HG03095 (cell line): ENCODE measurements around the gene ATR.
"Not testable (repeated sequence)": the region's sequence is repeated elsewhere in the genome, so short reads cannot be mapped to it uniquely, and the experiment has no call there.

Experiments used
- ATAC-seq: cut with Tn5 transposase; IDR thresholded peaks from one replicate; pipeline ENCODE4 v1.9.1; 2021; ENCODE audit warnings: moderate library complexity; ENCODE audit not compliant: unreplicated experiment

Gene ATR

GRCh38 chr3:142595581-142595950 is 17.0 kb upstream of the ATR start:
- no peak for ATAC-seq

- no peak for ATAC-seq
Observed at GRCh38 chr3:142595141-142595540, 16.6 kb upstream of the ATR start.

DNA sequence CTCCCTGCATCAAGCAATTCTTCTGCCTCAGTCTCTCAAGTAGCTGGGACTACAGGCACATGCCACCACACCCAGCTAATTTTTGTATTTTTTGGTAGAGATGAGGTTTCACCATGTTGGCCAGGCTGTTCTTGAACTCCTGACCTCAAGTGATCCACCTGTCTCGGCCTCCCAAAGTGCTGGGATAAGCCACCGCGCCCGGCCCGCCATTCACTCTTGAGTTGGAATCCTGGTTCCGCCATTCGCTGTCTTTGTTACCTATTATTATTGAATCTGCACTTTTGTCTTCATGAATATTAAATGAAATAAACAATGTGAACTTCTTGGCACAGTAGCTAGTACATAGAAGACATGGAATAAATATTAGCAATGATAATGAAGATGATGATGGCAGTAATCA is 13.7 kb upstream of the ATR start:
- ATAC-seq: not testable (repeated sequence)

- ATAC-seq: no peak
Observed at GRCh38 chr3:142588703-142589102, 10.2 kb upstream of the ATR start.

DNA sequence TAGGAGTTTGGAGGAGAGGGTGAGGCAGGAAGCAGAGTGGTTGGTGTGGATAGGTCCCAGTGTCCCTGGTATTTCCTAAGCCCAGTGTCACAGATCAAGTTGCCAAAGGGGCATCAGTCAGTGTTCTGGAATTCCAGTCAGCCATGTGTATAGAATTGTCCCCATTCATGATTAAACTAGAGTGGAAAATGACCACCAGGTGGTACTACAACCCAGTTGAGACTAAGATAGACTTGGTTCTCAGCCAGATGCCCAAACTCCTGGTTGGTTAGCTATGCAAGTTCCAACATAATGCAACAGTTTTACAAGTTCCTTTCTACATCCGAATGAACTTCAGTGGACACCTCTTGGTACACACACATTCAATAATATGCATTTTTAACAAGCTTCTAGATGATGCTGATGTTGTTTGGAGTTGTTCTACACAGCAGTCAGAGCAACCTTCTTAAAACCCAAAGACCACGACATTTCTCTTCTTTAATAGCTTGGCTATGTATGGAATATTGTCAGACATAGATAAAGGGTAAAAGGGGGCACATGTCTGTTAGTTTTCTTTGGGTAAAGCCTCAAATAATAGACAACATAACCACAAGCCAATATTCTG is 8.4 kb upstream of the ATR start:
- no peak for ATAC-seq

- ATAC-seq: not testable (repeated sequence)
Observed at GRCh38 chr3:142581070-142581469, 2.5 kb upstream of the ATR start.

DNA sequence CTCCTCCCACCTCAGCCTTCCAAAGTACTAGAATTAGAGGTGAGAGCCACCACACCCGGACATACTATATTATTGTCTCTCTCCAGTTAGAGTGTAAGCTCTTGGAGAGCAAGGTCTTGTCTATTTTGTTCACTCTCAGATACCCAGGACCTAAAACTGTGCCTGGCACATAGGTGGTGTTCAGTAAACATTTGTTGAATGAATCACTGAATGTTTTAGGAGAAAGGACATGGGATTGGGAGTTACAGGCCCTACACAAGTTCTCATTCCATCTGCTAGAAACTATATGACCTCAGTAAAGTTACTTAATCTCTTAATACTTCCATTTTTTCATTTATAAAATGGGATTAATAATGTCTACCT is 1.5 kb upstream of the ATR start:
- ATAC-seq: no peak

- no peak for ATAC-seq
Observed at GRCh38 chr3:142577696-142578328, 721 bp downstream of the ATR start.

GRCh38 chr3:142576792-142577191 is 1.7 kb downstream of the ATR start:
- ATAC-seq: no peak

- ATAC-seq: no peak
Observed at GRCh38 chr3:142574665-142575064, 3.9 kb downstream of the ATR start.

DNA sequence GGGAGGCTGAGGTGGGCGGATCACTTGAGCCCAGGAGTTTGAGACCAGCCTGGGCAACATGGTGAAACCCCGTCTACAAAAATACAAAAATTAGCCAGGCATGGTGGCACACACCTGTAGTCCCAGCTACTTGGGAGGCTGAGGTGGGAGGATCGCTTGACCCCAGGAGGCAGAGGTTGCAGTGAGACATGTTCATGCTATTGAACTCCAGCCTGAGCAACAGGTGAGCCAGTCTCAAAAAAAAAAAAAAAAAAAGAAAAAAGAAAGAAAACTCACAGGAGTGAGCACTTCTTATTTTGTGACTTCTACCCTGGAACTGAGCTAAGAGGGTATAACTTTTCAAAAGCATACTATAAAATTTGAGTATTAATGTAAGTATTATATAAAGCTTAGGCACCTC is 4.3 kb downstream of the ATR start:
- ATAC-seq: not testable (repeated sequence)

GRCh38 chr3:142569422-142569821 is 9.1 kb downstream of the ATR start:
- ATAC-seq: not testable (repeated sequence)

- ATAC-seq: no peak
Observed at GRCh38 chr3:142568393-142569017, 10.0 kb downstream of the ATR start.

DNA sequence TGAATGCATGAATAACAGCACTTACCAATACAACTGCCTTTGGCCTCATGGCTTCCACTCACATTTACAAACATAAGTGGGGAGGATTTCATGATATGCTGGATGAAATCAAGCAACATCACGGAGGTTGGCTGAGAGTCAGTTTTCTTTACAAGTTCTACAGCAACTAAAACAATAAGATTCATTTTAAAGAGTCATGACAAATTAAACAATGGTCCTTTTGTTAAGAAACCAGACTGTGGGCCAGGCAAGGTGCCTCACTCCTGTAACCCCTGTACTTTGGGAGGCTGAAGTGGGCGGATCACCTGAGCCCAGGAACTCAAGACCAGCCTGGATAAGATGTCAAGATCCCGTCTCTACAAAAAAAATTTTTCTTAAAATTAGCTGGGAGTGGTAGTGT is 12.4 kb downstream of the ATR start:
- no peak for ATAC-seq

DNA sequence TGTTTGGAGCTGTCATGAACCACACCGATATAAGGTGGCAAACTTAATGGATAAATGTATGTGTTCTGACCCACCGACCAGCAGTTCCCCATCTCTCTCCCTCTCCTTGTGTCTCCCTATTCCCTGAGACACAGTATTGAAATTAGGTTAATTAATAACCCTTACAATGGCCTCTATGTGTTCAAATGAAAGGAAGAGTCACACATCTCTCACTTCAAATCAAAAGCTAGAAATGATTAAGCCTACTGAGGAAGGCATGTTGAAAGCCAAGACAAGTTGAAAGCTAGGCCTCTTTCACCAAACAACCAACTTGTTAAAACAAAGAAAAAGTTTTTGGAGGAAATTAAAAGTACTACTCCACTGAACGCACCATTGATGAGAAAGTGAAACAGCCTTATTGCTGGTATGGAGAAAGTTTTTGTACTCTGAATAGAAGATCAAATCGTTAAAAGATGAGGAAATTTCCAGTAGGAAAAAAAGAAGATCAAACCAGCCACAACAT is 15.0 kb downstream of the ATR start:
- no peak for ATAC-seq

DNA sequence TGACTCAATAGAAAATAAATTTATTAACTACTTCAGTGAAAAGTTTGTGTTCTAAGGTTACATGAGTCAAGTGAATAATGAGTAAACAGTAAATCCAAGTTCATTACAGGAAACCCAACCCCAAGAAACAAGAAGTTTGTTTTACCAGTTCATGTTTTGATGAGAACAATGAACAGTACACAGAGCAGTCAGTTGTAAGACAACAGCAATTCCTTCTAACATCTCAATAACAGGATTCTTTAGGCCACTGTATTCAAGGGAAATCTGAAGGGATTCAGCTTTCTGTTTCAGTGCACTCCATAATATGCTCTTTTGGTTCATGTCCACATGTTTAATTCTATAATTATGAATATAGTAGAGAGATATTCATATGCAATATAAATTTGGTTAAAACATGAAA is 18.4 kb downstream of the ATR start:
- ATAC-seq: no peak

DNA sequence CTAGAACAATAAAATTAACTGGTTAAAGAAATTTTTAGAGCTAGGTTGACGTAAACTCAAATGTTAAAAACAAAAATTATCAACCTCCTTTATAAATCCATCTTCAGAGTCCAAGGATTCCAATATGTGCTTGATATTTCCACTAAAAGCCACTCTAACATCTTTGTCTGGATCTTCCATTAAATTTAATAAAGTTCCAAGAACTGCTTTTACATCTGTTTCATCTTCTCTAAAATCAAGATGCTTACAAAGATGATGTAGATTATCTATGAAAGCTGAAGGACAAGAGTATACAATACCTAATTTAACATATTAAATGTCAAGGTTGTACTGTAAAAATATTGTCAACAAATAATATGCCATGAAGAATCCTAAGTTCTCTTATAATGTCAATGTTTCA is 24.8 kb downstream of the ATR start:
- no peak for ATAC-seq

DNA sequence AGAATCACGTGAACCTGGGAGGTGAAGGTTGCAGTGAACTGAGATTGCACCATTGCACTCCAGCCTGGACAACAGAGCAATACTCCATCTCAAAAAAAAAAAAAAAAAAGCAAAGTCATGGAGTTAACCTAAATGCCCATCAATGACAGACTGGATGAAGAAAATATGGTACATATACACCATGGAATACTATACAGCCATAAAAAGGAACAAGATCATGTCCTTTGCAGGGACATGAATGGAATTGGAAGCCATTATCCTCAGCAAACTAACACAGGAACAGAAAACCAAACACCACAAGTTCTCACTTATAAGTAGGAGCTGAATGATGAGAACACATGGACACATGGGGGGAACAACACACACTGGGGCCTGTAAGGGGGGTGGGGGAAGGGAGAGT is 26.0 kb downstream of the ATR start:
- not testable (repeated sequence) for ATAC-seq

- no peak for ATAC-seq
Observed at GRCh38 chr3:142549986-142550385, 28.5 kb downstream of the ATR start.

GRCh38 chr3:142543307-142543706 is 35.2 kb downstream of the ATR start:
- no peak for ATAC-seq

GRCh38 chr3:142542054-142542453 is 36.5 kb downstream of the ATR start:
- no peak for ATAC-seq

DNA sequence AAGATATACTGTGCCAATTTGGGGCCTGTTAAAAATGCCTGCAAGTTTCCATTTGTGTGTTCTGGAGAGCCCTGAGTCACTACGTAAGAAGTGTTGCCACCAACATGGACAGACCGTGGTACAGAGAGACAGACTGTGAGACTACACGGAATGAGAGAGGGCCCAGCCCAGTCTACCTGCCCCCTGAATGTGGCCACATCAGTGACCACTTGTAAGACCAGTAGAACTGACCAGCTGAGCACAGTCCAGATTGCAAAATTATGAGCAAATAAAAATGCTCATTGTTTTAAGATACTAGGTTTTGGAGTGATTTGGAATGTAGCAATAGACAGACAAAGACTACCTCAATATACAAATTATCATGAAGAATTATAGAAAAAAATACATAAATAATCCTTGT is 42.0 kb downstream of the ATR start:
- ATAC-seq: no peak

DNA sequence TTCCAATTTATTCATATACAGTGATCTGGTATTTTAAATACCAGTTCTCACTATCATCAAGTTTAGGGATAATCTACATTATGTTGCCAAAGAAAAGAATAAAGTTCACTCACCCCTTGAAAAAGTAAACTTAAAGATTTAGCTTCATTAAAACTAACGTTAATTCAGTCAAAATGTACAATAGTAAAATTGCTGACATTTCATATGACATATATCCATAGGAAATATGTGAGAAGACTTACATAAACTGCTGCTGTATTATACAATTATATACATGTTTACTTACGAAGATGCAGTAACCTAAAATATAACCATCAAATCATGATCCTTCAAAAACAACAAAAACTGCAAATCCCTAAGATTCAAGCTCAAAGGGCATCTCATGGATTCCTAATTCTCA is 44.0 kb downstream of the ATR start:
- ATAC-seq: no peak
